MCF 10A (cell line): ENCODE data around the gene IGSF9B. TPM values are rescaled to one million over a fixed set of nuclear protein-coding genes. Genes with fewer than 3 reads are reported as not detected.

ENCODE experiments used
- BruUV-seq: library from RNA; stranded (reverse); fragments of 400-500 nt; replicated peaks from 2 replicates; lab custom pipeline; 2021; lab: Mats Ljungman, UMichigan
- CTCF ChIA-PET: fragments of 300-600 bp; sonication (Branson Sonifier 250); formaldehyde crosslinking; extraction: SDS; loops from one replicate; lab custom pipeline; 2021; ENCODE audit warnings: antibody characterized with exemption, inconsistent platforms; lab: Yijun Ruan, JAX
- POLR2A ChIA-PET: fragments of 300-600, 350-650 bp; sonication (Branson Sonifier 250); formaldehyde crosslinking; extraction: SDS; loops from one replicate; lab custom pipeline; 2020; ENCODE audit warnings: antibody characterized with exemption, inconsistent platforms; lab: Yijun Ruan, JAX
- DNase-seq: peaks from one replicate; pipeline ENCODE4 v3.0.0-alpha.2; 2018; ENCODE audit not compliant: unreplicated experiment
- H3K27ac Mint-ChIP-seq: one replicate; pipeline ENCODE4 v1.8.0; 2022; ENCODE audit warnings: mild to moderate bottlenecking, low read depth, mixed read lengths; ENCODE audit not compliant: unreplicated experiment
- H3K27me3 Mint-ChIP-seq: one replicate; pipeline ENCODE4 v1.8.0; 2022; ENCODE audit warnings: mixed read lengths; ENCODE audit not compliant: insufficient read depth, unreplicated experiment
- H3K36me3 Mint-ChIP-seq: one replicate; pipeline ENCODE4 v1.8.0; 2022; ENCODE audit warnings: mild to moderate bottlenecking, moderate library complexity, mixed read lengths; ENCODE audit not compliant: insufficient read depth, unreplicated experiment
- H3K4me1 Mint-ChIP-seq: one replicate; pipeline ENCODE4 v1.8.0; 2022; ENCODE audit warnings: mixed read lengths; ENCODE audit not compliant: insufficient read depth, unreplicated experiment
- H3K4me3 Mint-ChIP-seq: one replicate; pipeline ENCODE4 v1.8.0; 2022; ENCODE audit warnings: mild to moderate bottlenecking, moderate library complexity, mixed read lengths; ENCODE audit not compliant: unreplicated experiment
- H3K9me3 Mint-ChIP-seq: one replicate; pipeline ENCODE4 v1.8.0; 2022; ENCODE audit warnings: mixed read lengths; ENCODE audit not compliant: unreplicated experiment
- intact Hi-C: fragments of 100-400 bp; cut with micrococcal nuclease; formaldehyde crosslinking; loops from 2 replicates; pipeline ENCODE4 v1.14.1; 2022
- total RNA-seq: library from RNA; stranded (reverse); gene quantifications from 2 replicates; pipeline ENCODE4 v1.2.3, GENCODE V29; 2022
- TF ChIP-seq, protein P1 (sequence below): fragments of 200-600 bp; IDR thresholded peaks from one replicate; pipeline ENCODE4 v1.8.0; 2022; ENCODE audit warnings: antibody characterized with exemption, mild to moderate bottlenecking; ENCODE audit not compliant: unreplicated experiment

Gene IGSF9B
- total RNA-seq, 1 experiment from 2014 or later: 13.9 TPM

DNA sequence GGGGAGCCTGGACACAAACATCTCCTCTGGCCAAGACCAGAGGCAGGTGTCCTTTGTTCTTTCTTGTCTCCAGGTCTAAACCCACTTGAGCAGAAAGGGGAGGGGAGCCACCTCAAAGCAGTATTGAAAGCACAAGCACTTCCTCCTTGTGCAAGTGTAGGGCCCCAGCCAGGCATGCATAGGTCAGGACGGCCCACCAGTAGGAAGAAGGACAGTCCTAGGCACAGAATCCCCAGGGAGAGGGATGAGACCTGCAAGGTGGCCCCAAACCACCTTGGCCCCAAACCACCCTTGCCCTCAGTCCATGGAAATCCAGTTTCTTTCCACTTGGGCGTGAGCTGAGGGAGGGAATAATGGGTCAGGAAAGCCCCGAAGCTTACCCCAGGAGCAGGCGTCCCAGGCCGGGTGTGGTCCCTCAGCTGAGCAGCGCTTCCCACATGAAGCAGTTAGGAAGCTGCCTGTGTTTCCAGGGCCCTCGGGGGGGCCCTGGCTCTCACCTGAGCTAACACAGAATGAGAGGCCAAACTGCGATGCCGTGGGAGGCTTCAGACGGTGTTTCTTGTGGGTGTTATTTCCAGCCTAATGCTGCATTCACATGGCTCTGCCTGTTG lies 20.4 kb upstream of the IGSF9B start:
- Mint-ChIP-seq H3K9me3 (no peaks in the 10 kb centered on the region), H3K4me1 (peaks cover 13% of the 10 kb centered on the region), H3K27me3 (peaks cover 7% of the 10 kb centered on the region), H3K4me3 (no peak overlapping the region), H3K36me3 (no peaks in the 10 kb centered on the region), H3K27ac (no peak overlapping the region)
- CTCF ChIA-PET: no interaction called here
- intact Hi-C loops: no loop called here
- TF ChIP-seq, protein P1, sequence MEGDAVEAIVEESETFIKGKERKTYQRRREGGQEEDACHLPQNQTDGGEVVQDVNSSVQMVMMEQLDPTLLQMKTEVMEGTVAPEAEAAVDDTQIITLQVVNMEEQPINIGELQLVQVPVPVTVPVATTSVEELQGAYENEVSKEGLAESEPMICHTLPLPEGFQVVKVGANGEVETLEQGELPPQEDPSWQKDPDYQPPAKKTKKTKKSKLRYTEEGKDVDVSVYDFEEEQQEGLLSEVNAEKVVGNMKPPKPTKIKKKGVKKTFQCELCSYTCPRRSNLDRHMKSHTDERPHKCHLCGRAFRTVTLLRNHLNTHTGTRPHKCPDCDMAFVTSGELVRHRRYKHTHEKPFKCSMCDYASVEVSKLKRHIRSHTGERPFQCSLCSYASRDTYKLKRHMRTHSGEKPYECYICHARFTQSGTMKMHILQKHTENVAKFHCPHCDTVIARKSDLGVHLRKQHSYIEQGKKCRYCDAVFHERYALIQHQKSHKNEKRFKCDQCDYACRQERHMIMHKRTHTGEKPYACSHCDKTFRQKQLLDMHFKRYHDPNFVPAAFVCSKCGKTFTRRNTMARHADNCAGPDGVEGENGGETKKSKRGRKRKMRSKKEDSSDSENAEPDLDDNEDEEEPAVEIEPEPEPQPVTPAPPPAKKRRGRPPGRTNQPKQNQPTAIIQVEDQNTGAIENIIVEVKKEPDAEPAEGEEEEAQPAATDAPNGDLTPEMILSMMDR: no peak
- POLR2A ChIA-PET: interaction anchor here (0.8 to 1.3 kb wide), 4 partner anchors 49 to 60 kb away, joined by 3 to 5 read pairs (median 3); no protein-coding TSS in a partner anchor
- DNase-seq: no peak
- no TSS peak for BruUV-seq

DNA sequence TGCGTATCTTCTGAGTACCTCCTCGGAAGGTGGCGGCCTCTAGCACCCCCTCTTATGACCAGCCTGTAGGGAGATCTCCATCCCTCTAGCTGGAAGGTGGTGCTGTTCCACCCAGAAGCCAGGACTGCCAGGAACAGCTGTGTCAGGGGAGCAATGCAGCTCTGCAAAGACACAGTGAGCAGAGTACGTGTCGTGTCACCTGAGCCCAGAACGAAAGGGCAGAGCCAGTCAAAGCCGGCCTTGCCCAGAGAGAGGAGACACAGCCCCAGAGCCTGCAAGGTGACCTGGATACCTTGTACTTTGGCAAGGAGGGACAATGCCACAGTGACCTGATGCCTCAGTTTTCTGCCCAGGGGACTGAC lies 18.7 kb upstream of the IGSF9B start:
- Mint-ChIP-seq H3K27ac (no peak overlapping the region), H3K9me3 (no peaks in the 10 kb centered on the region), H3K36me3 (no peaks in the 10 kb centered on the region), H3K4me1 (peaks cover 13% of the 10 kb centered on the region), H3K27me3 (peaks cover 5% of the 10 kb centered on the region), H3K4me3 (no peak overlapping the region)
- no TSS peak for BruUV-seq
- POLR2A ChIA-PET: interaction anchor here (1.5 kb wide), 1 partner anchor 18 kb away, joined by 4 read pairs; no protein-coding TSS in a partner anchor
- CTCF ChIA-PET: interaction anchor here (0.9 kb wide), 1 partner anchor 57 kb away, joined by 3 read pairs; no protein-coding TSS in a partner anchor
- intact Hi-C loops: no loop called here
- no peak for DNase-seq
- TF ChIP-seq, protein P1: no peak

DNA sequence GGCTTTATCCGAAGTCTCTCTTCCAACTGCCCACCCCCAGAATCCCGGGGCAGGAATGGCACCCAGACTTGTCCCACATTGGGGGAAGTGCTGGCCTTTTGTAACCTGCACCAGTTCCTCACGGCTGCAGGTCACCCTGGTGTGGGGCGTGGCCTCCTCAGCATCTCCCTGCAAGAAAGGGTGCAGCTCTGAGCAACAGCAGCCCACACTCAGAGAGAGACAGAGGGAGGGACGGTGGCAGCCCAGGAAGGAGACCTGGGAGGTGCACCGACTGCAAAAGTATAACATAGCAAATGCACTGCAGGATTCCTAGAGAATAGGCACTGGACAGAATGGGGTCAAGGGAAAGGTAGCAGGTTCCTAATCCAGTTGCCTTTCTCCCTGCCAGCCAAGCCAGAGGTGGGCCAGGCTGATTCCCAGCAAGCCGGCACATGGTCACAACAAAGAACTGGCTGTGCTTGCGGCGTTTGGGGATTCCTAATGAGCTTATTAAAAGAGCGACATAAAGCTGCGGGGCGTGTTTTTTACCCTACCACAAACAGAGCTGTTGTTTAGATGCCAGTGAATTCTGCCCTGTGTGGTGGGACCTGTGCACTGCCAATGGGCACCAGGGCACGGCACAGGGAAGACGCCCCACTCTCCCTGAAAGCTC lies 18.2 kb upstream of the IGSF9B start:
- Mint-ChIP-seq H3K9me3 (no peaks in the 10 kb centered on the region), H3K4me1 (peaks cover 13% of the 10 kb centered on the region), H3K4me3 (no peak overlapping the region), H3K27ac (no peak overlapping the region), H3K27me3 (peaks cover 10% of the 10 kb centered on the region), H3K36me3 (no peaks in the 10 kb centered on the region)
- no TSS peak for BruUV-seq
- DNase-seq: no peak
- TF ChIP-seq, protein P1: no peak
- ChIA-PET CTCF (interaction anchor here (0.9 kb wide), 1 partner anchor 57 kb away, joined by 3 read pairs; no protein-coding TSS in a partner anchor), POLR2A (interaction anchor here (1.5 kb wide), 1 partner anchor 17 kb away, joined by 4 read pairs; no protein-coding TSS in a partner anchor)
- intact Hi-C loops: no loop called here

DNA sequence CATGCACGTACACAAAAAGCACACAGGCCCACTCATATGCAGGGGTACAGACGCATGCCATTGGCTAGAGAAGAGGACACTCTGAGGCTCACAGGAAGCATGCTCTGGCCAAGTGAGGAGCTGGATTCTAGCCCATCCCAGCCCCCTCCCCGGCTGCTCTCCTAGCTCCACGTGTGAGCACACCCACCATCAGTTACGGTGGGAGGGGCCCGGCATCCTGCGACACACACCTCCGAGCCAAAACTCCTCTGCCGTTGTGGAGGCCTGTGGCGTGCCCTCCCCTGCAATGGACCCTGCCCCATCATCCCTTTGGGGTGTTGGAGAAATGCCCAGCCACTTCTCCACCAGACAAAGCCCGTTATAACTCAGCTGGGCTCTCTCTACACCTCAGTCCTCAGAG lies 15.1 kb upstream of the IGSF9B start:
- no peak overlapping the region for H3K4me3 Mint-ChIP-seq
- intact Hi-C loops: no loop called here
- ChIA-PET CTCF (interaction anchor here (1.0 kb wide), 1 partner anchor 63 kb away, joined by 3 read pairs; no protein-coding TSS in a partner anchor), POLR2A (interaction anchor here (1.7 to 1.8 kb wide), 2 partner anchors 13 to 15 kb away, joined by 3 to 4 read pairs; partner anchors contain the start of gene IGSF9B)
- no peaks in the 10 kb centered on the region for H3K36me3 Mint-ChIP-seq
- H3K4me1 Mint-ChIP-seq: peaks cover 19% of the 10 kb centered on the region
- H3K27ac Mint-ChIP-seq: no peak overlapping the region
- no peak for DNase-seq
- no TSS peak for BruUV-seq
- peaks cover 12% of the 10 kb centered on the region for H3K27me3 Mint-ChIP-seq
- no peaks in the 10 kb centered on the region for H3K9me3 Mint-ChIP-seq
- TF ChIP-seq, protein P1: no peak
